DMS53 (cell line): ENCODE results near the gene APCDD1L.

Experiments
- DNase-seq: peaks from one replicate; lab custom pipeline; 2025; lab: John Stamatoyannopoulos, UW

APCDD1L gene

DNA sequence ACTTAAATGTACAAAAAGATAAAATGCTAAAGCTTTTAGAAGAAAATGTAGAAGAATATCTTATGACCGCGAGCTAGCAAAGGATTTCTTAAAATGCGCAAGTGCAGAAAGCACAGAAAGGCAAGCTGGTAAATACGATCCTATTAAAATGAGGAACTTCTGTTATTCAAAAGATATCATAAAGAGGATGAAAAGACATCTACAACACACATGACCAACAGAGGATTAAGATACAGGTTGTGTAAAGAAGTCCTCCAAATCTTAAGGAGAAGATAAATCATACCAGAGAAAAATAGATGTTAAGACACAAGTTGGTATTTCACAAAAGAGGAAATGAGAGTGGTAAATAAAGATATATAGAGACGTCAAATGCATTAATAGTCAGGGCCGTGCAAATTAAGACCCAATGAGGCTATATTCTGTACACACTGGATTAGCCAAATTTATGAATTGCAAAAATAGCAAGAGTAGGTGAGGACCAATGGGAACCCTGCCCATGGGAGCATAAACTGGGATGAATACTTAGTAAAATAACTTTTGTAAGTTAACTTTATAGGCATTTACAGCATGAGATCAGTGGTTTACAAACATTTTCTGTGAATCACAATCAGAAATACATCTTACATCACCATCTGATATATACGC lies 23.0 kb downstream of the APCDD1L start:
- no peak for DNase-seq

DNA sequence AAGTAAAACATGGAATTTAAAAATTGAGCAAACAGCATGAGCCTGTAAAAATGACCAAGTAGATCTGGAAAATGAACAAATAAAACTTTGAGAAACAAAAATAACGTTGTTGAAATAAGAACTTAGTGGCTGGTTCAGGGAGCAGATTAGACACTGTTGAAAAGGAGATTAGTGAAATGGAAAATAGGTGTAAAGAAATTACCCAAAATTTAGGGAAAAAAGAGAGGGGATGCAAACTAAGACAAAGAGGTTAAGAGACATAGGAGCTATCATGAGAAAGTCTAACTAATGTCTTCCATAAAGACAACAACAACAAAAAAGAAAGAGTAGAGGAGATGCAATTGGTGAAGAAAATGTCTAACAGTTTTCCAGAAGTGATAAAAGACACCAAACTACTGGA lies 29.0 kb downstream of the APCDD1L start:
- DNase-seq, result no peak

DNA sequence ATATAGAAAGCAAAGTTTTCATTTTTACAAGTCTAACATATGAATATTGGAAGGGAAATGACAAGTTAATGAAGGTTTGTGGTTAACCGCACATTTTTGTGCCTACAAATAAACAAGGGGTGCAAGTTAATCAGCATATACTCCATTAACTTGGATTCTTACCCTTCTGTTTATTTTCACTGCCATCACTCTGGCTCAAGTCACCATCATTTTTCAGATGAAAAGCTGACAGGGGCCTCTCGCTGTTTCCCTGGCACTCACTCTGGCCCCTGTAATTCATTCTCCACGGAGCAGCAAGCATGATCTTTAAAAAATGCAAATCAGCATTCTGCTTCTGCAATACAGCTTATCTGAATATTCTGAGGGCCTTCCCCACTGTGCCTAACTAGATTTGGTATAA lies 29.8 kb downstream of the APCDD1L start:
- DNase-seq, result no peak

DNA sequence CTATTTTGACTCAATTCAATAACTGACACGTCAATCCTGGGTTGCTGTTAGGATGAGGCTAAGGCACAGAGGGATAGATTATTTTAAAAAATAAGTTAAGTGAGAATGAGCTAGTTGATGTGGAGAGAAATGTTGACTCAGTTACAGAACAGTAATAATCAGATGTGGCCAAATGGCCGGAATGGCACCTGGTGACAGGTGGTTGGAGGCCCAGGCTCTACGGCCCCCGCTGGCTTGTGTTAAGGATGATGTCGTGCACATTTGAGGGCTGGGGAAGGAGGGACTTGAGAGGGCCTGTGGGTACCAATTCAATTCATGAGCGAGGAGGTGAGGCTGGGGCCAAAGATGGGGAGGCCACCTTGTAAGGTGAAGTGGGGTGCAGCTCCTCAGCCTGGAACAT lies 31.7 kb downstream of the APCDD1L start:
- no peak for DNase-seq

DNA sequence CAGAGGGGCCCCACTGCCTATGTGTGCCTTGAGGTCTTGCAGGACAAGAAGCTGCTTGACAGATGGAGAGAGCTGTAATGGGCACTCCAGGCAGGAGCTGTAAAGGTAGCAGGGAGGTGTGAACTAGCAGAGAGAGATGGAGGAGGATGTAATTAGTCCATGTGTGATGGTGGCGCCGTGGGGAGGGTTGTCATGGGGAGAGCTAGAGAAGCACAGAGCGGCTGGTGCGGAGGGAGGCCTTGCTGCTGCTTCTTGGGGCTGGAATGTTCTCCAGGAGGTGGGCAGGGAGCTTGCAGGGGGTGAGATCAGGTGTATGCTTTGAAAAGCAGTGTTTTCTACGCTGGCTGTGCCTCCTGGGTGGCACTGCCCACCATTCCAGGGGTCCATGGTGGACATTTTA lies 32.1 kb downstream of the APCDD1L start:
- DNase-seq, result no peak

DNA sequence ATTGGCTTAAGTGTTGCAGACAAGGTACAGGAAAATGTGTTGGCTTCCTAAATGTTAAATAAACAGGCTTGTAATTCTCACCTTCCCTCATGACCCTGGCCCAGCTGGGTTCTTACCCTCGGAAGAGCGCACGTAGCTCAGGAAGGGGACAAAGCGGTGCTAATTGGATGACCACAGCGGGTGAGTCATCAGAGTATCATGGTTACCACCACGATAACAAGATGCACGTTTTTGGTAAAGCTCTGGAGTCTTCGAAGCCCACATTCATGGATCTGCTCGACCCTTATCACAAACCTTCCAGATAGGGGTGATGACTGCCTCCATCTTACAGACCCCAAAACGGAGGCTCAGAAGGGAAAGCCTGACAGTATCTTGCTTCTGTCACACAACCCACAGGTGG lies 32.8 kb downstream of the APCDD1L start:
- DNase-seq, result peak; percentile 22

DNA sequence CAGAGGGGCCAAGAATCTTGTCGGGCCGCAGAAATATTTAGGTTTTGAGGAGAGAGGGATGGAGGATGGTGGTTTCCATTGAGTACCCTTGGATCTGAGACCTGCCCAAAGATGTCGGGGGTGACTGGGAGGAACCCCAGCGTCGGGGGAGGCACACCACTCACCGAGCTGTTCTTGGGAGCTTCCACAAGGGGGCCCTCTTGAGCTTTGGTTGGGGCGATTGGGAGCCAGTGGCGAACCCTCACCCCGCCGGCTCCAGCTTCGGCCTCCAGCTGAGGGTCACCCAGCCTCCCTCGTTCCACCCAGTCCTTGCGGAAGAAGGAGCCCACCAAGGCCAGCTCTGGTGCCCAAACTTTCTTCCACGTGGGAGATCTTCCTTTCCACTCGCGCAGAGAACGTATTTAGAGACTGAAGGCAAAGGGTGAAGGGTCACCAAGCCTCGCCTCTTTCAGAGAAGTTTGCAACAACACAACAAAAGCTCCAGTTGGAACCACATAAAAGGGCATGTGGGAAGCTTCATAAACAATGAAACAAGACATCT lies 33.6 kb downstream of the APCDD1L start:
- peak; percentile 8 for DNase-seq

DNA sequence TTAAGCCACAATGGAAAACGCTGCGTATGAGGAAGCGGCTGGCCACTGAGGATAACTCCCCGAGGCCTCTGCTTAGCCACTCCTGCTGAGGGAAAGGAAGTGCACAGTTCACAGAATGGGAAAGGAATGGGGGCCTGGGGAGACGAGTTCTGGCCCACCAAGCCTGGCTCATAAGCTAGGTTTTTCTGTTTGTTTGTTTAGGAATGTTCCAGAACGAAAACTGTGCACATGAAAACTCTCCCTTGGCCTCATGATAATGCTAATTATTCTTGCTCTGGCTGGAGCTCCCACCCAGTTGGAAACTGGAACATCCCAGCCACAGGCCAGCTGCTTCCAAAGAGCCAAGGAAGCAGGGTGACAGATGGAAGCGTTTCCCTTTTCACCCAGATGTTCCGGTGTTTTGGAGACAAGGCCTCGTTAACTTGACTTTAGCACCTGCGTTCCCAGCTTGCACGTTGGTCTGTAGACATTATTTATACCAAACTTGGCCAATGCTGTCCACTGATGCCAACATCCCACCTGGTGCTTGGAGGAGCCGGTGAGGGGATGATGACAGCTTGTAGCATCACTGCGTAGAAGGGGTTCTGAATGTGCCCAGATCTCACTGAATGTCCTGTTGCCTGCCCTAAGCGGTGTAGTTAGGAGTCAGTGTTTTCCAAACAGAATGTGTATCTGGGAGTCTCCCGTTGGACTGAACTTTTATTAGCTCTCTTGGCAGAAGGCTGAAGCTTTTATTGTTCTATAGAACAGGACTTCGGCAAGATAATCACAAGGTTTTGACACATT lies 34.5 kb downstream of the APCDD1L start:
- no peak for DNase-seq

DNA sequence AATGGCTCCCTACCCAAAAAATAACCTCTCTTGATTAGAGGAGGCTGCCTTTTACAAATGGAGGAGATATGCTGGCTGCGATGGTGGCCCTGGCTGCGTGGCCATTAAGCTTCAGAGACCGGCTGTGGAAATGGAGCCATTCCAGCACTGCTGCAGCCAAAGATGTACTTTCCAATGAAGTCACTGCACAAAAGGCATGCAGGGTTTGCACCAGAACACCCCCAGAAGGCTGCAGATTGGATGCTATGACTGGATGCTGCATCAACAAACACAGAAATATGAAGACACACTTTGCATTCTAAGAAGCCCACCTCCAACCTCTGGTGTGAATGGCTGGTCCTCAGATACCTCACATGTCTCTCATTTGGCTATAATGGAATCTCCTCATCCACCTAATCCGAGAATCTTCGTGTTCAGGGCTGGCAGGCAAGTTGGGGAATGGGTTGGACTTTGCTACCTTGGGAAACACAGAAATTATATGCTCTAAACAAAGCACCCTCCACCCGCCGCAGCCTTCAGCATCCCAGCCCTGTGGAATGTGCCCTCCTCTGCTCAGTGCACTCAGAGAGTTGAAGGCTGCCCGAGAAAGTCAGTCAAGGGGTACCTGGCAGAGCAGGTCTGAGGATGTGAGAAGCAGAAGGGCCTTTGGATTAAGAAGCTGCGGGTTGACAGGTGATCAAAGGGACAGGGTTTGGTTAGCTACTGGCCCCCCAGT lies 35.3 kb downstream of the APCDD1L start:
- no peak for DNase-seq

DNA sequence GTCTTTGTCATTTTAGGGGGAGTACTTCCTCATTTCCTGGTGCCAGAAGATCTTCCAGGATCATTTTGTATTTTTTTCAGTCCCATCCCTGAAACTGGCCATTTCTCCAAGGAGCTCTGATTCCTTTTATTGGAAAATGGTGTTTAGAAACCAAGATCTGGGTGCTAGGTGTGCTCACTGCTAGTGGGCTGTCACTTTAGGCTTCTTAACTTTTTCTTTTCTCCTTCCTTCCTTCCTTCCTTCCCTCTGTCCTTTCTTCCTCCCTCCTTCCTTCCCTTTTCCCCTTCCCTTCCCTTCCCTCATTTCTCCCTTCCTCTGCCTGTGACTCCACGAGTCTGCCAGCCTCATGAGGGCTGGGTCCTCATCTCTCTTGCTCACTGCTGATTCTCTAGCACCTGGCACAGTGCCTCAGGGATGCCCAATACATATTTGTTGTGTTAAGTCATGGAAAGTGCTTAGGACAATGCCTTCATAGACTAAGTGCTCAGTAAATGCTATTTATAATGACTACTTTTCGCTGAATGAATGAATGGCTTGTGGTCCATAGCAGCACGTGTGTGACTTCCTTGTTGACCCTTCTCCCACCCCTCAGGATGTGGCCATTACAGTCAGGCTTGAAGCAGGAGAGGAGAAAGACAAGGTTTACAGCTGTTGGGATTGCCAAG lies 36.9 kb downstream of the APCDD1L start:
- DNase-seq, result no peak

DNA sequence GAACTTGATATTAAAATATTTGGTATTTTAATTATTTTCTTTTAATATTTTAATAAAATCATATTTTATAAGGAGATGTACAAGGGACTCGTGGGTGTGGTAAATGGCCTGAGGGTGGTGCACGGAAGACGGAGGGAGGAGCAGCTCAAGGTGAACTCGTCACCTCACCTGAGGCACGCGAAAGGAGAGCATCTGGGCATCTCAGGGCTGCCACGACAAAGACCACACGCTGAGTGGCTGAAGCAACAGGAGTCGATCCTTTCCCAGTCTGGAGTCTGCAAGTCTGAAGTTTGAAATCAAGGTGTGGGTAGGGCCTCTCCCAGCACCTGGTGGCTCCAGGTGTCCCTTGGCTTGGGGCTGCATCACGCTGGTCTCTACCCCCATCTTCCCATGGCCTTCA lies 39.7 kb downstream of the APCDD1L start:
- no peak for DNase-seq

DNA sequence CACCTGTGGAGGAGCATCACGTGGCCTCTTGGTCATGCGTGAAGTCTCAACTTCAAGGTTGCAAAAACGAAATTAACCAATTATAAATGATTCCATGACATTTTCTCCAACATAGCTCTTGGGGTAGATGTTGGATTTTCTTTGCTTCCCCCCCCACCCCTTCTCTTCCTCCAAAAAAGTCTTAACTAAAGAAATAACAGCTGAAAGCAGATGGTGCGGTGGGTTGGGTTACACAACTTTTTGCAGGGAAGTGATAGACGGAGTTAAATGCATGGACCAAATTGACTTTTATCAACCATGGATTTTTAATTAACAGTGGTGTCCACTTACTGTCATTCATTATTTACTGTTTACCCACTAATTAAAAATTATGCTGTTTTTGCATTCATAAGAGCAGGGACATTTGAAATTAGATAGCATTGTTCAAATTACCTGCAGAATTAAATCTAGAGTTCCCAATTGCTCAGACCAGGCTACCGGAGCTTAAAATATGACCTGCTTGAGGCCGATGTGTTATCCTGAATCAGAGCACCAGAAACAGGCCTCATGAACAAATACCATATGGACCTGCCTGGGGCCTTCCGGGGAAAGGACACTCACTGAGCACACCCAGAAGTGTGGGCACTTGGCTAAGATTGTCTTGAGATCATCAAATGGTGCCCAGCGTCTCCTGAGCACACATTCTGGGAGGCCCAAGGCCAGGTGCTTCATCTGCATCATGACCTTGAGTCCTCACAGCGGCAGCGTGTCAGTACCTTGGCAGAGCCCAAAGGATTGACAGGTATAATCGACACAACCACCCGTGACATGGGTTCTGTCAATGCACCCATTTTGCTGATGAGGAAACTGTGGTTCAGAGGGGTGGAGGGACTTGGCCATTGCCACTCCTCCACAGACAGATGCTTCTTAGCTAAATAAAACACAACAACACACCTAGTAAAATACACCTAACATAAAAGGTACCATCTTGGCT lies 41.5 kb downstream of the APCDD1L start:
- no peak for DNase-seq

DNA sequence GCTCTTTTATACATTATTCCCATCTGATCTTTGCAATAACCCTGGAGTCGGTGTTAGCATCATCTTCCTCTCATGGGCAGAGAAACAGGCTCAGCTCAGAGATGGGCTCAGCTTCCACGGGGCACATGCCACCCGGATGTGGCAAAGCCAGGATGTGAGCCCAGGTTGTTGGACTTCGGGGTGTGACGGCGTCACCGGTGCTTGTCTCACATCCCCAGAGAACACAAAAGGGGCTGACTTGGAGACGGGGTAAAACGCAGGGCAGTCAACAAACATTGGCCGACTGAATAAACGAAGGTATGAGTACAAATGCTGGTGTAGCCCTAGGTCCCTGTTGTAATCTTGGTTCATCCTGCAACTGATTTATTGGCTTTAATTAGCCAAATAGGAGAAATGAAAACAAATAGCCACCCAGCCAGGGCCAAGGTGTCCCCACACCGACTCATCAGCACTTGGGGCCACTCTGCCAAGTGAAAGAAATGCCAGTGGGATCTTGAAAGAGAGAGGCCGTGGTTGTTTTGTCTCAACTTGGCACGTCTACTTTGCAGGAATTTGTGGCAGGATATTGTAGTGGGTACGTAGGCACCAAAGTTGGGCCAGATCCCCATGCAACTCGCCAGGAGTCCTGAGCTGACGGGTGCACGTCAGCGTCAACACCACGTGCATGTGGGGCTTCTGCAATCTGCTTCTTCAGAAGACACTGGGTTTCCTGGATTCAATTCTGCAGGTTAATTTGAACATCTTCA lies 42.8 kb downstream of the APCDD1L start:
- DNase-seq, result no peak

DNA sequence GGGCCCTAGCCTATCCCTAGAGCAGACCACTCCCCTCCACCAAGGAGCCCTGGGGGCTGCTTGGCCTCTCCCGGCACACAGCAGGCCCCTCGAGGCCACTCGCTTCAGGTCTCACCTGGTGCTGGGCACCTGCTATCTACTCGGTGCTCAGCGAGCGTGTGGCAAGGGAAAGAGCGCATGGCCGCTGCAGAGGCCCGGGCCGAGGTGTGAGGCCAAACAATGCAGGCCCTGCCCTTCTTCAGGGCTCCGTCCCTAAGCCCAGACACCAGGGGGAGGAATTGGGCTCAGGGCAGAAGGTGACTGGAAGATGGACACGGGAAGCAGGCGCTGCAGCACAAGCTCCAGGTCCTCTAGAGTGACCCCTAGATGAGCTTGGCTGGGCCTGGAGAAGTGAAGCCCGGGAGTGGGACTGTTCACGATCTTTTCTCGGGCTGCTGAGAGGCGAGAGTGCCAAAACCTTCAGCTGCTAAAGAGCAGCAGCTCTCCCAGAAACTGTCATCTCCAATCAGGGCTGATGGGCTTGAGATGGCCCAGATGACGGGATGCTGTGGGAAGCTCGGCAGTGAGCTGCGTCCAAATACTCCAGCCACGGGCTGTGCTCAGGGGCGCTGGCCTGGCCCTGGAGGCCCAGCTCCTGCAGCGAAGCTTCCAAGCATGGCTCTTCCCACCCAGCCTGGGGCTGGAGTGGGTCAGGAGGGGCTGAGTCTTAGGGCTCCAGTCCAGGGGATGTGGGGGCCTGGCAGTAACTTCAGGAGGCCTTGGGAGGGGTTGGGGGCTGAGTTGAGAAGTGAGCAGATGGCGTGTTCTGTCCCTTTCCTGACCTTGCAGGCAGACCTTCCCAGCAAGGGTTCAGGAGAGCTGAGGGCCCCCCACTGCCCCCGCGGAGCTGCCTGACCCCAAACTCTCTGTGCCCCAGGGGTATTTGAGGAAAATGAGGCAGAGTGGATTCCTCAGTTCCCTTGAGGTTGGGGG lies 43.7 kb downstream of the APCDD1L start:
- no peak for DNase-seq

DNA sequence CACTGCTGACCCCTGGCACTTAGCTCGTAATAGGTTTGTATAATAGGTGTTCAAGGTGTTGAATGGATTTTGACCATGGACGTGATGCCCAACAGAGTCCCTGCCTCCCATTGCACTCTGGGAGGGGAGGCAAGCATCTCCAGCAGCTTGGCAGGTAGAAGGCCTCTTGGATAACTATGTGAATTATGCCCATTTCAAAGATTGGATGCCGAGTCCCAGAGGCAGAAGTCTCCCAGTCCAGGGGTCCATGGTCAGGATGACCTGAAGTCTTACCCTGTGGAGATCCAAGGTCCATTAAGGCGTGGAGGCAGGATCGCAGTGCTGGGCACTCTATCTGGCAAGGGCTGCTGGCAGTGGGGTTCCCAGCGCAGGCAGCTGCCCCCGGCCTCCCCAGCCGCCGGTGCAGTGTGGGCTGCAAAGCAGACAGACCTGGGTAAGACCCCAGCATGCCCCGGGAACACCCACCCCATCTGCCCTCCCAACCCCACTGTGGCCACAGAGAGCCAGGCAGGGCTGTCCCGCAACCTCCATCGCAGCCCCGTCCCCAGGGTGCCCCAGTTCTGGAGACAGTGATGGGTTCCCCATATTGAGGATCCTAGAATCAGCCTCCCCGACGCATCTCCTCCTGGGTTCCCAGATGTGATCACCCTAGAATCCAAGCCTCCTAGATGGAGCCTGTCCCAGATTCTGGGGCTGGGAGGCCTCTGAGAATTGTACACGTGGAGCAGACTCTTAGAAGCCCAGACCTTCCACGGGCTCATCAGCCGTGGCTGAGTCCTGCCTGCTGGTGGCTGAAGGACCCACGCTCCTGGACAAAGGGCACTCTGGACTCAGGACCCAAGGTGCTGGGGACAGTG lies 44.6 kb downstream of the APCDD1L start:
- DNase-seq, result no peak

DNA sequence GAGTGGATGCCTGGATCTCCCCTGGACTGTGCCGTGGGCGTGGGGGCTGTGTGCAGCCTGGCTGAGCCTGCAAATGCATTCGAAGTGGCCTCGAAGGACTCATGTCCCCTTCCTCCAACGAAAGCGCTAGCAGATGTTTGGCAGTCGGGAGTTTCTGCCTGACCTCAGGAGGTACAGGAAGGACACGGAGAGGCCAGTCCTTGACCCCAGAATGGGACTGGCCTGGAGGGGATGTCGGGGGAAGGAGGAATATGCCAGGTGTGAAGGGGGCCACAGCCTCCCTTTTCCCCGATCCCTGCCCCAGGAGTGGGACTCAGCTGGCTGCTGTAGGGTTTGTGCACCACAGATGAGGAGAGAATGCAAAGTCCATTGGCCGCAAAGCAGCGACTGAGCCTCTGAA lies 45.6 kb downstream of the APCDD1L start:
- no peak for DNase-seq

DNA sequence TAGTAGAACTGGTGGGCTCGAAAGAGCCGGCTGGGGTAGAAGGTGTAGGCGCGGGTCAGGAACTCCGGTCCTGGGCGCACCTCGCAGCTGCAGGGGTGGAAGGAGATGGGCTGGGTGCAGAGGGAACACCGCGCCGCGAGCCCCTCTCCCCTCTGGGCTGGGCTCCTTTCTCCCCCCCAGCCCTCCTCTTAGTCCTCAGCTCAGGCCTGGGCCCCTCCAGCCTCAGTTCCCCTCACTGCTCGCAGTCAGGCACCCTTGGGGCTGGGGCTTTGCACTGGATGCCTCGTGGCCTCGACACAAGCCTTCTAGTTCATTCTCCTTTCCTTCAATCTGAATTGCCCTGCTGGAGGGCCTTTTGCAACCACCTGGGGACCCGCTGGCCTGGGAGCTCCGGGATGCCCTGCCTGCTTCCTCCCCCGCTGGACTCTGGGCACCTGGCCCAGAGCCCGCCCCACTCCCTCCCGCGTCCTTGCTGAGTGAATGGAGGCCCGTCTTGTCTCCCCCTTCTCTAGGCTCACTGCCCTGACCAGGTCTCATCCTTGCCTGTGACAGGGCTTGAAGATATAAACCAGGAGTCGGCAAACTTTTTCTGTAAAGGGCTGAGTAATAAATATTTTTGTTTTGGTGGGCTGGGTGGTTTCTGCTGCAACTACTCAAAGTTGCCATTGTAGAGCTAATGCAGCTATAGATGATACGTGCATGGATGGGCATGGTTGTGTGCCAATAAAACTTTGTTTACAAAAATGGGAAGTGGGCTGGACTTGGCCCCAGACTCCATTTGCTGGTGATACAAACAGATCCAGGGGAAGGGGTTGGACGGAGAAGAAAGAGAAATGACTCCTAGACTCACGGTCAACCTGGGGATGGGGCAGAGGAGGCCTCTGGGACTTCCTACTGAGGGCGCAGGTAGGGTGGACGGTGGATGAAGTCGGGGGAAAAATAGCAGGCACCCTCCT lies 47.3 kb downstream of the APCDD1L start:
- no peak for DNase-seq
